ENCODE results near the gene MRC1.

DNA sequence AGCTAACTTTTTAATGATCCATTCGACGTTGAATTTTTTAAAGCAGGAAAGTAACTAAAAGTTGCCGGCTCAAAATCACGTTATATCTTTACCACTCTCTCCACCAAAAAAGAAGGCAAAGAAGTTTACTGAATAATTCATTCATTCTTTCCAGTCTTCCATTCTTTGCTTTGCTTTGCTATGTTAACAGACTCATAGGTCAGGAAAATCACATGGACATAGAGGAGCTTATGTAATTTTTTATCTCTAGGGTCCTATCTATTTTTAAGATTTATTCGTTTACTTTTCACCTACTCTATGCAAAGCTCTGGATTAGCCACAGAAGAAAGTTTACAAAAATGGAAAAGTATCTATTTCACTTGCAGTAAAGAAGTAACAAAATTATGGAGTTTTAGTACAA is 52.6 kb downstream of the MRC1 start:
- TF ChIP-seq, protein P1, sequence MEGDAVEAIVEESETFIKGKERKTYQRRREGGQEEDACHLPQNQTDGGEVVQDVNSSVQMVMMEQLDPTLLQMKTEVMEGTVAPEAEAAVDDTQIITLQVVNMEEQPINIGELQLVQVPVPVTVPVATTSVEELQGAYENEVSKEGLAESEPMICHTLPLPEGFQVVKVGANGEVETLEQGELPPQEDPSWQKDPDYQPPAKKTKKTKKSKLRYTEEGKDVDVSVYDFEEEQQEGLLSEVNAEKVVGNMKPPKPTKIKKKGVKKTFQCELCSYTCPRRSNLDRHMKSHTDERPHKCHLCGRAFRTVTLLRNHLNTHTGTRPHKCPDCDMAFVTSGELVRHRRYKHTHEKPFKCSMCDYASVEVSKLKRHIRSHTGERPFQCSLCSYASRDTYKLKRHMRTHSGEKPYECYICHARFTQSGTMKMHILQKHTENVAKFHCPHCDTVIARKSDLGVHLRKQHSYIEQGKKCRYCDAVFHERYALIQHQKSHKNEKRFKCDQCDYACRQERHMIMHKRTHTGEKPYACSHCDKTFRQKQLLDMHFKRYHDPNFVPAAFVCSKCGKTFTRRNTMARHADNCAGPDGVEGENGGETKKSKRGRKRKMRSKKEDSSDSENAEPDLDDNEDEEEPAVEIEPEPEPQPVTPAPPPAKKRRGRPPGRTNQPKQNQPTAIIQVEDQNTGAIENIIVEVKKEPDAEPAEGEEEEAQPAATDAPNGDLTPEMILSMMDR (IDR thresholded peaks at IDR 0.05): no peak
- TF ChIP-seq POLR2AphosphoS5 (IDR thresholded peaks at IDR 0.05): no peak
- no peak for TF ChIP-seq EP300 (IDR thresholded peaks at IDR 0.05)
